Raji (cell line): Measurements from ENCODE around the gene PLXNC1.

Experiments used
- POLR2A ChIP-seq: IDR thresholded peaks from 2 replicates; pipeline ENCODE4 v1.6.1; 2011; ENCODE audit warnings: low read depth, low read length, control low read depth; ENCODE audit not compliant: insufficient read depth

PLXNC1 gene

GRCh38 chr12:94122591-94122990, 25.8 kb upstream of the PLXNC1 start:
- no peak for TF ChIP-seq POLR2A

DNA sequence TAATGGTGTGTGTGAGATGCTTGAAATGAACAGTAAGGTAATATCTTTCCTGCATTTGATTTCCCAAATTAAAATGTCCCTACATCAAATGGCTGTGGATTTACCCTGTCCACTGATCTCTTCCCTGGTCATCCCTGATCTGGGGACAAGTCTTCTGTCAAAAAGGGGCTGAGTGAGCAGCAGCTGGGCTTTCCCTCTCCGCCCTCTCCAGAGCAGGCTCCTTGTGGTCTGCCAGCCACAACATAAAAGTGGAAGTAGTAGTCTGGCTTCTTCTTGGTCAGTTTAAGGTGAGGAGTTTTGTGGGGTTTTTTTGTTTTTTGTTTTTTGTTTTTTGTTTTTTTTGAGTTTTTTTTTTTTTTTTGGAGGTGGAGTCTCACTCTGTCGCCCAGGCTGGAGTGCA, 25.2 kb upstream of the PLXNC1 start:
- no peak for TF ChIP-seq POLR2A

GRCh38 chr12:94126067-94126466, 22.3 kb upstream of the PLXNC1 start:
- TF ChIP-seq POLR2A = no peak

DNA sequence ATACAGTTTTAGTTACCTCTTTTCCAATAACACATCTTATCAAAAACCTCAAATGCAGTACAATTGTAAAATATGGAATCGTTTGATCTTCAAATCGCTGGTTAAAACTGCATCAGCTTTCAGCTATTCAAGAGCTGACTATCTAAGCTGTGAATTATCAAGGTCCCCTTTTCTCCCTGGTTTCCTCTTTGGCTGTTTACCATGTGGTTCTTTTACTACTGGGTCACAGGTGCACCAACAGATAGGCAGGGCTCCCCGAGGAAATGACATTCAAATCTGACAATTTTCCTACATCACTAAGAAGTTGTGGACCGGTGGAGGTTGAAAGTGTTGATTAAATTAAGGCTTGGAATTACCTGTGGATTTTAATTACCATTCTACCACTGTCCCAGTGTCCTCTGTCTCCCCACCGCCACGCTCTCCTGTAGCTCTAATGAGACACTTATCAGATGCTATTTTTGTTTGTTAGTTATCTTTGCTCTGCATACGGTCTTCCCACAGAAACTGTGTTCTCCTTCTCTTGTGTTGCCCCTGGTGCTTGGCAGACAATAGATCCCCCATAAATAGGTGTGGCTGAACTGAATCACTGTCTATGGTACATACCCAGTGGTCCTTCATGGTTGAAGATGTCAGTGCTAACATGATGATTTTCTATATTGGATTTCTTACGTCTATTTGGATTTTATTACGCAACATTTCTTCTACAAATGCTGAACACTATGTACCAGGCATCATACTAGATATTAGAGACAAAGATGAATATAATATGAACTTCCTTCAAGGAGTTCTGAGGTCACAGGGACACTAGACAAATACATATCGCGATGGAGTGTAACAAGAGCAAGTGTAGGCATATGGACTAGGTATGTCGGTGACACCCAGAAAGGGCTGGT, 20.9 kb upstream of the PLXNC1 start:
- no peak for TF ChIP-seq POLR2A

- TF ChIP-seq POLR2A = no peak
Observed at GRCh38 chr12:94128280-94128679, 20.1 kb upstream of the PLXNC1 start.

GRCh38 chr12:94133964-94134795, 14.2 kb upstream of the PLXNC1 start:
- no peak for TF ChIP-seq POLR2A

GRCh38 chr12:94135896-94136295, 12.5 kb upstream of the PLXNC1 start:
- no peak for TF ChIP-seq POLR2A

DNA sequence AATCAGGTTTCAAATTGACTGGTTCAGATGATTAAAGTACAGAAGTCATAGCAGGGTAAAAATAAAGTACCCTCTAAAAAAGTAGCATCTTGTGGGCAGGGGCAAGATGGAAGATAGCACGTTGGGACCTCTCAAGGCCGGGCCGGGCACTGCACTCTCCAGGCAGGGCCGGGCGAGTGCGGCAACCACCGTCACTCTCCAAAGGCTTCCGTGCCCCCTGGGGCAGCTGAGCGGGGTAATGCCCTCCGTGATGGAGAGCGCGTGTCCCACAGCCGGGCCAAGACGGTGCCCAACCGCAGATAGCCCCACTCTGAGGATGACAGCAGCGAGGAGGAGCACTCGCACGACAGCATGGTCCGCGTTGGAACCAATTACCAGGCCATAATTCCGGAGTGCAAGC, 8.6 kb upstream of the PLXNC1 start:
- TF ChIP-seq POLR2A = no peak

- no peak for TF ChIP-seq POLR2A
Observed at GRCh38 chr12:94140556-94140955, 7.8 kb upstream of the PLXNC1 start.

DNA sequence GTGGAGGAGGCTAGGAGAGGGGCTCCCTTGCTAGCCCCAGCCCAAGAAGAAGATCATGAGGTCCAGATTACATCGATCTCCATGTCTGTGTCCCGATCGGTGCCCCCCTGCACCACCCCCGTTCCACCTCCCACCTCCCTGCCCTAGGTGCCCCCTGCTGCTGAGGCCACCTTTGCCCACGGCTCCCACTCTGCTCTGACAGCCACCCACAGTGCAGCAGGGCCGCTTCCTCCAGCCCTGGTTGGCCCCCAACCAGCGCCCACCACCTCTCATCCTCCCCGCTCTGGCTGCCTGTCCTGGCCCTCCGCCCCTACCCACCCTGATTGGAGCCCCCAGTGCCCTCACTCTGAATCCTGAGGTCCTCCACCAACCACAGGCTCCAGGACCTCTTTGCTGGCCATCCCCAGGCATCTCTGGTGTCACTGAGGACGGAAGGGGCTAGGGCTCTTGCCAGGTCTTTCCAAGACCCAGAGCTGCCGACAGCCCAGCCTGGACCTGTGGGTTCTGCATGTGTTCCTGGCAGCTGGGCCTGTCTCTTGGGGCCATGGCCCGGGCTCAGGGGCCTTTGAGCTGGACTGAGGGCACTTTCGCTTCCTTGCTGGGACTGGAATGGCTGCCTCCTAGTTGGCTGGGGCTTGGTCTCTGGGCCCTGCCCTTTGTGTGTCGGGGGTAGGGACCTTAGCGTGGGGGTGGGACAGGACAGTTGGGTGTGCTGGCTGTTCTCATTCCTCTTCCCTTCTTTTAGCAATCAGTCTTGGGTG, 7.2 kb upstream of the PLXNC1 start:
- no peak for TF ChIP-seq POLR2A

- no peak for TF ChIP-seq POLR2A
Observed at GRCh38 chr12:94141892-94142291, 6.5 kb upstream of the PLXNC1 start.

DNA sequence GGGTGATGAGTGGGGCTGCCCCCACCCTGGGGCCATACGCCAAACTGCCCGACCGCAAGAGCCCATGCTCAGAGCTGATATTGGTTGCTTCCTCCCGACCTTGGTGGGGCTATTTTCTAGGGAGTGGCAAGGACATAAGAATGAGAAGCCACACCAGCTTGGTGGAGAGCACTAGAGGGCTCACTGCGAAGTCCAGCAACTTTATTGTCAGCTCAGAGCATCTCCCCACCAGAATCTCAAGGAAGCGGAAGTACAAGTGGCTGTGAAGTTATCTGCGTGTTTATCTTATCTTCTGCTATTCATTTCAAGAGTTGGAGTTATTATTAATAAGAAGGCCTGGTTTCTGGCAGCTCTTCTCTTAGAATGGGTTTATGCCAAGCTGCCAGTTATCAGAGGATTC, 4.9 kb upstream of the PLXNC1 start:
- no peak for TF ChIP-seq POLR2A

DNA sequence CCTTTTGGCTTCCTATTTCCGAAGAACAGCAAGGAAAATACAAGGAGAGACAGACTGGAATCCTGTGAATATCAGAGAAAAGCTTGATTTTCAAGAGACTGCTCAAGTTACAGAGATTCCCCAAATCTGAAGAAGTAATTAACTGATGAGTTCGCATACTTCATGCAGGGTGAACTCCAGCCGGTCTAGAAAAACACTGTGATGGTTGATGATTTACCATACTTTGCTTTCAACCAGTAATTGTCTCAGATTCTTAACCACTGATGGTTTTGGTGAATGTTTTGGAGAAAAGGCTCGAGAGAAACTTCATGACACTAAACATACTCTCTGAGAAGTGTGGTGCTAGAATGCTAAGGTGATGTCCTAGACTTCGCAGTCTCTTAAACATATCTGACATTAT, 4.4 kb upstream of the PLXNC1 start:
- no peak for TF ChIP-seq POLR2A

DNA sequence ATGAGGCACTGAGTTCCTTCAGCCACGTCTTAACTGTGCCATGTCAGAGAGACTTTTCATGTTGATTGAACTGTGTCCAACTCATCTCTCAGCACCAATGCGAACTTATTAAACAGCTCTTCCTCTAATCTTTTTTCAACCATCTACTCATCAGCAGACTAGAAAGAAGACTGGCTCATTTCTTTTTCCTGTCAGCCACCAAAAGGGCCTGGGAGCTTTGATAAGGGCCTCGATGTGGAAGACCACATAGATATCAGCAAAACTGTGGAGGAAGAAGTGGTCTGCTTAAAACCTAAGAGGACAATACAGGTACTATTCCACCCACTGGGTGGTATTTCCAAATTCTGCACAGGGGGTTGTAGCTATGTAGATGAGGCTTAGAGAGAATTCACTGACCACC, 3.6 kb upstream of the PLXNC1 start:
- TF ChIP-seq POLR2A = no peak
